HepG2 (cell line): ENCODE data around the gene PFDN1. TPM values are rescaled to one million over a fixed set of nuclear protein-coding genes. Genes with fewer than 3 reads are reported as not detected.

Experiments used
- ATAC-seq: fragments of 200-7000 bp; cut with Tn5 transposase; 3 replicates; pipeline ENCODE4 v1.9.1; 2020; ENCODE audit warnings: mild to moderate bottlenecking, moderate library complexity
- BruUV-seq: library from RNA; stranded (reverse); fragments of 400-500 nt; replicated peaks from 2 replicates; lab custom pipeline; 2021; lab: Mats Ljungman, UMichigan
- CTCF ChIA-PET: fragments of 300-600 bp; formaldehyde crosslinking; extraction: SDS; loops from one replicate; lab custom pipeline; 2021; ENCODE audit warnings: low total read pairs, inconsistent platforms, low intra/inter-chr PET ratio; lab: Yijun Ruan, JAX
- POLR2A ChIA-PET: fragments of 350-600 bp; sonication (Branson Sonifier 250); formaldehyde crosslinking; loops from one replicate; lab custom pipeline; 2020; ENCODE audit warnings: antibody characterized with exemption, inconsistent platforms; lab: Yijun Ruan, JAX
- DNase-seq: peaks from one replicate; pipeline ENCODE4 v3.0.0-alpha.2; 2015; ENCODE audit warnings: low spot score
- FAIRE-seq: peaks from 3 replicates; lab custom pipeline; 2011; peaks lifted over from hg19 to GRCh38; lab: Jason Lieb, UNC
- H2AFZ ChIP-seq: one replicate; pipeline ENCODE4 v1.6.1; 2011; ENCODE audit warnings: low read length, inconsistent platforms
- H3K27ac ChIP-seq: fragments of 300-600 bp; 3 replicates; pipeline ENCODE4 v1.8.0; 2011; ENCODE audit warnings: mixed run types, mild to moderate bottlenecking, mixed read lengths, low read length, inconsistent platforms; ENCODE audit not compliant: insufficient read depth; ENCODE audit errors: extremely low read length
- H3K27me3 ChIP-seq, 2 experiments: fragments of 200-600 bp in 1 of 2; 2 replicates in 1 of 2; 3 replicates in 1 of 2; pipeline versions ENCODE4 v1.6.0 to v1.8.0; 2011; ENCODE audit warnings: low read length in 2 of 2, mild to moderate bottlenecking in 2 of 2, moderate library complexity in 2 of 2, inconsistent platforms in 1 of 2; ENCODE audit not compliant: insufficient read depth in 2 of 2, control insufficient read depth in 1 of 2
- H3K36me3 ChIP-seq, 2 experiments: fragments of 200-600 bp in 1 of 2; replicated peaks in 1 of 2; 2 replicates in 1 of 2; 3 replicates in 1 of 2; pipeline versions ENCODE4 v1.5.1 to v1.8.0; 2011; ENCODE audit warnings: low read length in 2 of 2, inconsistent platforms in 1 of 2; ENCODE audit not compliant: insufficient read depth in 2 of 2, control insufficient read depth in 1 of 2
- H3K4me1 ChIP-seq: 2 replicates; pipeline ENCODE4 v1.5.1; 2012; ENCODE audit warnings: low read length, inconsistent platforms; ENCODE audit not compliant: insufficient read depth
- H3K4me2 ChIP-seq: 2 replicates; pipeline ENCODE4 v1.6.0; 2011; ENCODE audit warnings: low read depth, low read length, inconsistent platforms
- H3K4me3 ChIP-seq, 3 experiments: fragments of 200-600 bp in 1 of 3; sonication (generic), shearing (Covaris generic) in 1 of 3; replicated peaks in 1 of 3; 2 replicates each; pipeline ENCODE4 v1.5.1; 2011 to 2016; ENCODE audit warnings: low read length in 3 of 3, inconsistent platforms in 2 of 3, low read depth in 2 of 3, mild to moderate bottlenecking in 2 of 3, control low read depth in 1 of 3, mixed read lengths in 1 of 3; ENCODE audit not compliant: insufficient read depth in 1 of 3
- H3K79me2 ChIP-seq: one replicate; pipeline ENCODE4 v1.6.1; 2011; ENCODE audit warnings: low read length, inconsistent platforms; ENCODE audit not compliant: insufficient read depth
- H3K9ac ChIP-seq: 2 replicates; pipeline ENCODE4 v1.6.0; 2011; ENCODE audit warnings: mild to moderate bottlenecking, low read depth, low read length, inconsistent platforms; ENCODE audit not compliant: insufficient read depth
- H3K9me3 ChIP-seq: 2 replicates; pipeline ENCODE4 v1.5.1; 2012; ENCODE audit warnings: mild to moderate bottlenecking, low read length
- H4K20me1 ChIP-seq: 2 replicates; pipeline ENCODE4 v1.6.0; 2011; ENCODE audit warnings: inconsistent platforms, mild to moderate bottlenecking, low read length, moderate library complexity; ENCODE audit not compliant: insufficient read depth
- CBX2 ChIP-seq, 2 experiments: fragments of 200-600 bp in 1 of 2; sonication (generic); formaldehyde crosslinking in 1 of 2; IDR thresholded peaks; 2 replicates each; pipeline versions ENCODE4 v1.7.0 to v1.8.1; 2018 to 2022; ENCODE audit warnings: low read depth in 2 of 2, low read length in 1 of 2, mild to moderate bottlenecking in 1 of 2, missing genetic modification reagents in 1 of 2
- CEBPB ChIP-seq: IDR thresholded peaks from 2 replicates; pipeline ENCODE4 v1.6.1; 2011; ENCODE audit warnings: low read depth, low read length, improper control_type of control experiment, borderline replicate concordance
- FOXA3 ChIP-seq: IDR thresholded peaks from 2 replicates; pipeline ENCODE4 v1.6.1; 2016; ENCODE audit warnings: missing genetic modification reagents, missing compliant biosample characterization
- NCOR1 ChIP-seq: fragments of 200-600 bp; sonication (generic); IDR thresholded peaks from 2 replicates; pipeline ENCODE4 v1.7.0; 2017; ENCODE audit warnings: antibody characterized with exemption, low read length, borderline replicate concordance
- PHF5A ChIP-seq: IDR thresholded peaks from one replicate; pipeline ENCODE4 v1.6.1; 2018; ENCODE audit warnings: low read depth, missing genetic modification reagents; ENCODE audit not compliant: unreplicated experiment
- PTBP1 ChIP-seq: fragments of 200-400 bp; formaldehyde crosslinking; IDR thresholded peaks from 2 replicates; pipeline ENCODE4 v1.6.1; 2018; ENCODE audit warnings: low read length, low read depth; ENCODE audit not compliant: poor library complexity, severe bottlenecking
- SSRP1 ChIP-seq: IDR thresholded peaks from 2 replicates; pipeline ENCODE4 v1.6.1; 2016; ENCODE audit warnings: control low read depth
- TCF7L2 ChIP-seq: IDR thresholded peaks from 2 replicates; pipeline ENCODE4 v1.6.1; 2011; ENCODE audit warnings: mild to moderate bottlenecking, low read depth, low read length, moderate library complexity
- ZFAT ChIP-seq: sonication (generic); formaldehyde crosslinking; conservative IDR thresholded peaks from 2 replicates; pipeline ENCODE4 v1.8.1; 2023; ENCODE audit warnings: missing genetic modification reagents, inconsistent platforms
- ZFP1 ChIP-seq: IDR thresholded peaks from 2 replicates; pipeline ENCODE4 v1.6.1; 2016
- ZNF407 ChIP-seq: sonication (generic); formaldehyde crosslinking; IDR thresholded peaks from one replicate; pipeline ENCODE4 v1.5.1; 2020; ENCODE audit warnings: mild to moderate bottlenecking, missing genetic modification reagents; ENCODE audit errors: not compliant biosample characterization
- ZNF446 ChIP-seq: sonication (generic); formaldehyde crosslinking; IDR thresholded peaks from 2 replicates; pipeline ENCODE4 v1.5.0; 2020; ENCODE audit warnings: mild to moderate bottlenecking, missing genetic modification reagents
- ZNF451 ChIP-seq: sonication (generic); formaldehyde crosslinking; IDR thresholded peaks from 2 replicates; pipeline ENCODE4 v1.5.0; 2020; ENCODE audit warnings: mild to moderate bottlenecking, missing genetic modification reagents
- ZNF709 ChIP-seq: sonication (generic); formaldehyde crosslinking; IDR thresholded peaks from 2 replicates; pipeline ENCODE4 v1.5.0; 2020; ENCODE audit warnings: mild to moderate bottlenecking, missing genetic modification reagents
- WGBS: methylation state at CpG from one replicate; pipeline ENCODE4 v1.1.6; 2017; ENCODE audit warnings: low lambda C conversion rate; 5-methylcytosine and 5-hydroxymethylcytosine counted together
- in situ Hi-C: cut with HindIII; loops from 2 replicates; pipeline ENCODE4 v1.10.0; 2017; ENCODE audit warnings: low pct_unique_long_range_greater_than_20kb; ENCODE audit not compliant: extremely low pct_ligation_motif_present
- intact Hi-C: fragments of 100-400 bp; cut with micrococcal nuclease; formaldehyde crosslinking; loops from one replicate; pipeline ENCODE4 v1.10.0; 2022; ENCODE audit not compliant: unreplicated experiment
- polyA plus RNA-seq, 8 experiments: library from polyadenylated mRNA; depleted of rRNA in 3 of 8; stranded (reverse) in 7 of 8; unstranded in 1 of 8; fragments of >200 nt; fragmentation: Illumina TruSeq in 4 of 8; extraction: Trizol in 4 of 8; gene quantifications; 2 replicates each; pipeline versions ENCODE4 v1.2.1 to v1.2.3, GENCODE V29; 2011 to 2016; ENCODE audit warnings: low read depth in 4 of 8, missing spikeins in 1 of 8, mixed read lengths in 1 of 8; ENCODE audit not compliant: insufficient read depth in 1 of 8
- total RNA-seq, 5 experiments: library from RNA; depleted of rRNA; stranded (reverse); fragments of >200 nt; fragmentation: Illumina TruSeq; extraction: Trizol; gene quantifications; 2 replicates each; pipeline ENCODE4 v1.2.3, GENCODE V29; 2016; ENCODE audit warnings: low read depth in 1 of 5

The PFDN1 gene
- total and polyA plus RNA-seq, 2 of the 13 experiments (the other 11 are each of a cell fraction or from before 2014, with no cell fraction given): 67.2 to 70.8 TPM

- POLR2A ChIA-PET: no interaction called here
- DNase-seq (no peak), FAIRE-seq (no peak), ATAC-seq (no peak)
- TF ChIP-seq CEBPB (no peak), ZNF451 (no peak), NCOR1 (no peak), ZFAT (CRISPR knock-in tag) (no peak), ZFP1 (CRISPR knock-in tag) (no peak), TCF7L2 (no peak), ZNF407 (CRISPR knock-in tag) (no peak), PHF5A (CRISPR knock-in tag) (no peak), FOXA3 (CRISPR knock-in tag) (no peak), SSRP1 (no peak), PTBP1 (no peak), ZNF709 (CRISPR knock-in tag) (no peak), ZNF446 (CRISPR knock-in tag) (no peak), CBX2 (IDR thresholded peaks at IDR 0.05; ENCODE audit: low read depth, low read length) (no peak), CBX2 (CRISPR knock-in tag; IDR thresholded peaks at IDR 0.05; ENCODE audit: low read depth) (no peak)
- H3K4me2 ChIP-seq: no peak overlapping the region
- in situ Hi-C loops: no loop called here
- intact Hi-C loops: no loop called here
- no peak overlapping the region for H3K27ac ChIP-seq
- no peaks in the 10 kb centered on the region for H3K79me2 ChIP-seq
- no peak overlapping the region for H3K4me3 ChIP-seq
- whole genome bisulfite sequencing: 81% methylated on average over 6 of the region's 6 CpGs
- H2AFZ ChIP-seq: no peak overlapping the region
- no peaks in the 10 kb centered on the region for H3K27me3 ChIP-seq
- CTCF ChIA-PET: no interaction called here
- no peaks in the 10 kb centered on the region for H3K9me3 ChIP-seq
- no peaks in the 10 kb centered on the region for H4K20me1 ChIP-seq
- BruUV-seq: no TSS peak
- no peak overlapping the region for H3K9ac ChIP-seq
- peaks cover 31% of the 10 kb centered on the region for H3K4me1 ChIP-seq
- peaks cover 0 to 3% of the 10 kb centered on the region in 2 experiments; a peak in 4 of 5 replicates for H3K36me3 ChIP-seq
Measured at GRCh38 chr5:140342287-140342686, 39.4 kb upstream of the PFDN1 start.
